GM19238 (cell line): ENCODE results near the gene UBN1.
"Not testable (repeated sequence)": the region's sequence is repeated elsewhere in the genome, so short reads cannot be mapped to it uniquely, and the experiment has no call there.

Source experiments
- DNase-seq: peaks from one replicate; pipeline ENCODE4 v3.0.0; 2011; ENCODE audit warnings: low spot score; ENCODE audit not compliant: insufficient read length

Gene UBN1

DNA sequence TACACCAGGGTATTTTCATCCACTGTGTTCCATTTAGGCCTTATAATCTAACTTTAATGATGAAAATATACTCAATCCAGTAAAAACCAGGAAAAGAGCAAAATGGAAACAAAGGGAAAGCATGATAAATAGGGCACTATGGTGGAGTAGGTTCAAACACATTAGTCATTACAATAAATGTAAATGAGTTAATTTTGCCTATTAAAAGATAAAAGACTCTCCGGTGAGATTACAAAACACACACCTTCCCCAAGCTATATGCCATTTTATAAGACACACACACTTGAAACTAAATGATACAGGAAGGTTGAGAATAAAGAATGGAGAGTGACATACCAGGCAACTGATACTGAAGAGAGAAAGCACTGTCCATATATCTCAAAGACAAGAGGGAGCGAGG is 79.6 kb downstream of the UBN1 start:
- DNase-seq, result no peak

DNA sequence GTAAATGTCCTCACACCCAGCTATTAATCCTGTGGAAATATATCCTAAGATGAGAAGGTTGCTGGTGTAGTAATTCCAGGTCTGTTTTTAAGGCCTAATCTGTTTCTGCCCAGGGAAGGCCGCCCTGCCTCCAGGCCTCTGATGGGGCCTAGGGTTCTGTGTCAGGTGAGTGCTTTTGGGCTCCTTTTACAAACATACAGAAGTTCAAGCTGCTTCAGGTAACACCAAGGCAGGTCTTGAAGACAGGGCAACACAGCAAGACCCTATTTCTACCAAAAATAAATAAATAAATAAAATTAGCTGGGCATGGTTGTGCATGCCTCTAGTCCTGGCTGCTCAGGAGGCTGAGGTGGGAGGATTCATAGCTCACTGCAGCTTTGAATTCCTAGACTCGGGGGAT is 80.4 kb downstream of the UBN1 start:
- DNase-seq, result no peak

DNA sequence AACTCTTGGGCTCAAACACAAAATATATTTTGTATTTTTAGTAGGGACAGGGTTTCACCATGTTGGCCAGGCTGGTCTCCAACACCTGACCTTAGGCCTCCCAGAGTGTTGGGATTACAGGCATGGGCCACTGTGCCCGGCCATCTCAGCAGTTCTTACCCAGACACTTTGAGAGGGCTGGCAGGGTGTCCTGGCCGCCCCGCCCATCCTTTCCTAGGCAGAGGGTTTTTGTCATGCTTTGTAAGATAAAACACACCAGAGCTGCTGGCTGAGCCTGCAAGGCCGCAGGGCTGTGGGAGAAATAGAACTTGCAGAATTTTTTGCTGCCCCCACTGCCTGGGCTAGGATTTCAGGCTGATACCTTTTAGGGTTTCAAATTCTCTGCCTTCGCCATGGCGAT is 80.9 kb downstream of the UBN1 start:
- no peak for DNase-seq

DNA sequence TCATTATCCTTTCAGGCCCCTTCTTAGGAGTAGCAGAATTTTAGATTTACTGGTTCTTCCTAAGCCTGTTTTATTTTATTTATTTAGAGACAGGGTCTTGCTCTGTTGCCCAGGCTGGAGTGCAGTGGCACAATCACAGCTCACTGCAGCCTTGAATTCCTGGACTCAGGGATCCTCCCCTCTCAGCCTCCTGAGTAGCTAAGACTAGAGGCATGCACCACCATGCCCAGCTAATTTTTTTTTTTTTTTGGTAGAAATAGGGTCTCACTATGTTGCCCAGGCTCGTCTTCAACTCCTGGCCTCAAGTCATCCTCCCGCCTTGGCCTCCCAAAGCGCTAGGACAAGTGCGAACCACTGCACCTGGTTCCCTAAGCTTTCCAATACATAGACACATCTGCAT is 82.3 kb downstream of the UBN1 start:
- DNase-seq, result not testable (repeated sequence)

DNA sequence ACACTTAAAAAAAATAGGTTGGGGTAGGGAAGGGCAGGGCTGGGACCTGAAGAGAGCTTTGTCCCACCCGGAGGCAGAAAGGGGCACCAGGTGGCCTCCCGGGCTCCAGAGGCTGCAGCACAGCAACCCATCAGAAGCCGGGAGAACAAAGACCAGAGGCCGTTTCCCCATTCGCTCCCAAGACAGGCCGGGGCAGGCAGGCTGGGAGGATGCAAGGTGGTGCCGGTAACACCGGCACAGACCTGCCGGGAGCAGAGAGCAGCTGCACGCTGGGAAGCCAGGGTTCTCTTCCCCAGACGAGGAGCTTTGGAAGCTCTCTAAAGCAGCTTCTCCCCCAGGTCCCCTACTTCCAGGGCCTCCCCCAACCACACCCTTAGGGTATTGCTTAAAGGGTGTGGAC is 84.1 kb downstream of the UBN1 start:
- DNase-seq, result no peak
